MM.1S (cell line): ENCODE measurements around the gene TOR4A.

Experiments
- DNase-seq: peaks from one replicate; pipeline ENCODE4 v3.0.0-alpha.2; 2015
- H2AFZ ChIP-seq: fragments of 300-600 bp; sonication (generic); 2 replicates; pipeline ENCODE4 v1.6.0; 2016; ENCODE audit warnings: antibody characterized with exemption, low read length
- H3F3A ChIP-seq: fragments of 300-600 bp; sonication (generic); 2 replicates; pipeline ENCODE4 v1.6.1; 2016; ENCODE audit warnings: mild to moderate bottlenecking, antibody characterized with exemption, low read length, moderate library complexity, mixed read lengths; ENCODE audit not compliant: insufficient read depth
- H3K27ac ChIP-seq: fragments of 300-600 bp; sonication (generic); 2 replicates; pipeline ENCODE4 v1.5.1; 2016; ENCODE audit warnings: mild to moderate bottlenecking, low read length
- H3K27me3 ChIP-seq: fragments of 300-600 bp; sonication (generic); replicated peaks from 2 replicates; pipeline ENCODE4 v1.6.0; 2016; ENCODE audit warnings: low read length; ENCODE audit not compliant: insufficient read depth
- H3K36me3 ChIP-seq: fragments of 300-600 bp; sonication (generic); replicated peaks from 2 replicates; pipeline ENCODE4 v1.6.1; 2016; ENCODE audit warnings: mild to moderate bottlenecking, low read length, mixed read lengths; ENCODE audit not compliant: insufficient read depth
- H3K4me1 ChIP-seq: fragments of 300-600 bp; sonication (generic); 2 replicates; pipeline ENCODE4 v1.6.1; 2016; ENCODE audit warnings: low read length, mixed read lengths
- H3K4me2 ChIP-seq: fragments of 300-600 bp; sonication (generic); 2 replicates; pipeline ENCODE4 v1.6.0; 2016; ENCODE audit warnings: low read depth, low read length
- H3K4me3 ChIP-seq: fragments of 300-600 bp; sonication (generic); 2 replicates; pipeline ENCODE4 v1.5.1; 2016; ENCODE audit warnings: low read length, mixed read lengths
- H3K79me2 ChIP-seq: fragments of 300-600 bp; sonication (generic); 2 replicates; pipeline ENCODE4 v1.6.1; 2016; ENCODE audit warnings: mixed run types, low read length, mixed read lengths
- H3K9ac ChIP-seq: fragments of 300-600 bp; sonication (generic); 2 replicates; pipeline ENCODE4 v1.6.1; 2016; ENCODE audit warnings: low read length, mixed read lengths
- H3K9me2 ChIP-seq: fragments of 300-600 bp; sonication (generic); replicated peaks from 2 replicates; pipeline ENCODE4 v1.6.1; 2016; ENCODE audit warnings: mild to moderate bottlenecking, low read length, mixed read lengths; ENCODE audit not compliant: insufficient read depth
- H3K9me3 ChIP-seq: fragments of 300-600 bp; sonication (generic); replicated peaks from 2 replicates; pipeline ENCODE4 v1.6.1; 2016; ENCODE audit warnings: mild to moderate bottlenecking, low read length, mixed read lengths; ENCODE audit not compliant: insufficient read depth
- H4K20me1 ChIP-seq: fragments of 300-600 bp; sonication (generic); 2 replicates; pipeline ENCODE4 v1.6.1; 2016; ENCODE audit warnings: mild to moderate bottlenecking, low read length, moderate library complexity, mixed read lengths; ENCODE audit not compliant: insufficient read depth
- EZH2 ChIP-seq: fragments of 300-600 bp; sonication (generic); optimal IDR thresholded peaks from 2 replicates; pipeline ENCODE3; 2017; ENCODE audit warnings: low read depth, mild to moderate bottlenecking, antibody characterized with exemption, low read length, mixed read lengths
- EZH2phosphoT487 ChIP-seq: fragments of 300-600 bp; sonication (generic); IDR thresholded peaks from 2 replicates; pipeline ENCODE4 v1.6.1; 2018; ENCODE audit warnings: antibody characterized with exemption, low read length
- TF ChIP-seq, protein P1 (sequence below): fragments of 300-600 bp; sonication (generic); IDR thresholded peaks from 2 replicates; pipeline ENCODE4 v1.5.1; 2016; ENCODE audit warnings: antibody characterized with exemption, low read length, mixed read lengths

The TOR4A gene

DNA sequence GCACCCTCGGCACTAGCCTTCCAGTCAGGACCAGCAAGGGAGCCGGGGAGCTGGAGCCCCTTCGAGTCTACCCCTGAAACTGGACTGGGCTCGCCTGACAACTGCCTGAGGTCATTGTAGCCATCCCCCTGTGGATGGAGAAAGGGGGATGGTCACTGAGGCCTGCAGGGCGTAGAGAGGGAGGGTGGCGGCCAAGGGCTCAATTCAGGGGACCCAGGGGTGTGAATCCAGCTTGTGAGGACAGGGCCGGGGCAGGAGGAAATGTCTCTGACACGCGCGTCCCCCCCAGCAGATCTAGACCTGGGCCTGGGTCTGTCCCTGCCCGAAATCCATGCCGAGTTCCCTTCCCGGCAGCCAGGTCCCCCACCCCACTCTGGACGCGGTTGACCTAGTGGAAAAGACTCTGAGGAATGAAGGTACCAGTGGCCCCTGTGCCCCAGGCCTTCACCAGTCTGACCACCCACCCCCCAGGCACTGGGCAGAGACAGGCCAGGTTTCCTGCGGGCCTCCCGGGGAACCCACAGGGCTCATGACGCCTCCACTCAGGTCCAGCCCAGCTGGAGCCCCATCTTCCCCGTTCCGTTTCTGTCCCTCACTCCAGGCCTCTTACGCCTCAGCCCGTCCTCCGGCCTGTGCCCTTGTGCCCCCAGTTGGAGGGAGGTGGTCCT, 46.0 kb upstream of the TOR4A start:
- Histone ChIP-seq H3F3A (no peaks in the 10 kb centered on the region), H2AFZ (no peak overlapping the region), H3K36me3 (no peaks in the 10 kb centered on the region), H3K4me3 (no peak overlapping the region), H3K79me2 (no peaks in the 10 kb centered on the region), H3K9me3 (no peaks in the 10 kb centered on the region), H3K4me1 (0 out of 2 replicates have a peak, but pooled peaks cover 5% of the 10 kb centered on the region), H3K27ac (no peak overlapping the region), H3K27me3 (peaks cover 77% of the 10 kb centered on the region), H3K9me2 (no peaks in the 10 kb centered on the region), H4K20me1 (no peaks in the 10 kb centered on the region), H3K4me2 (no peak overlapping the region), H3K9ac (no peak overlapping the region)
- no peak for TF ChIP-seq EZH2phosphoT487
- TF ChIP-seq, protein P1, sequence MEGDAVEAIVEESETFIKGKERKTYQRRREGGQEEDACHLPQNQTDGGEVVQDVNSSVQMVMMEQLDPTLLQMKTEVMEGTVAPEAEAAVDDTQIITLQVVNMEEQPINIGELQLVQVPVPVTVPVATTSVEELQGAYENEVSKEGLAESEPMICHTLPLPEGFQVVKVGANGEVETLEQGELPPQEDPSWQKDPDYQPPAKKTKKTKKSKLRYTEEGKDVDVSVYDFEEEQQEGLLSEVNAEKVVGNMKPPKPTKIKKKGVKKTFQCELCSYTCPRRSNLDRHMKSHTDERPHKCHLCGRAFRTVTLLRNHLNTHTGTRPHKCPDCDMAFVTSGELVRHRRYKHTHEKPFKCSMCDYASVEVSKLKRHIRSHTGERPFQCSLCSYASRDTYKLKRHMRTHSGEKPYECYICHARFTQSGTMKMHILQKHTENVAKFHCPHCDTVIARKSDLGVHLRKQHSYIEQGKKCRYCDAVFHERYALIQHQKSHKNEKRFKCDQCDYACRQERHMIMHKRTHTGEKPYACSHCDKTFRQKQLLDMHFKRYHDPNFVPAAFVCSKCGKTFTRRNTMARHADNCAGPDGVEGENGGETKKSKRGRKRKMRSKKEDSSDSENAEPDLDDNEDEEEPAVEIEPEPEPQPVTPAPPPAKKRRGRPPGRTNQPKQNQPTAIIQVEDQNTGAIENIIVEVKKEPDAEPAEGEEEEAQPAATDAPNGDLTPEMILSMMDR = no peak
- no peak for TF ChIP-seq EZH2
- DNase-seq = no peak

DNA sequence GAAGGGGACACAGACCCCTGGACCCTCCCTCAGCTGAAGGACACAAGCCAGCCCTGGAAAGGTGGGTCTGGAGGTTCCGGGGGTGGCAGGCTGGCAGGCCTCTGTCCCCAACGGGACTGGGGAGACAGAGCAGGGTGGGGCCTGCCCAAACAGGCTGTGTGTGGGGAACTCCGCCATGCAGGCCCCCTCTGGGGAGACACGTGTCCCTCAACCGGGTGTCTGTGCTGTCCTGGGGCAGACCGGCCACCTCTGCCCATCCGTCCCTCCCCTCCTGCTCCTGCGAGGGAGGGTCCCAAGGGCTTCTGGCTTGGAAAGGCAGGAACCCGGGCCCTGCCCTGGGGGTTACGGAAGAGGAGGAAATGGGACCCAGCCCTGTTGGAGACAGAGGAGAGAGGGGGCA, 45.4 kb upstream of the TOR4A start:
- peaks cover 9% of the 10 kb centered on the region; the same call in 1 of the 2 replicates for H3K4me1 ChIP-seq
- no peak for TF ChIP-seq EZH2phosphoT487
- no peak for TF ChIP-seq EZH2
- TF ChIP-seq, protein P1 = no peak
- peaks cover 77% of the 10 kb centered on the region for H3K27me3 ChIP-seq
- H3K9me3 ChIP-seq = no peaks in the 10 kb centered on the region
- no peak overlapping the region for H3K9ac ChIP-seq
- no peaks in the 10 kb centered on the region for H3K79me2 ChIP-seq
- H3K36me3 ChIP-seq = no peaks in the 10 kb centered on the region
- H3F3A ChIP-seq = no peaks in the 10 kb centered on the region
- no peak for DNase-seq
- H4K20me1 ChIP-seq = no peaks in the 10 kb centered on the region
- no peak overlapping the region for H3K4me3 ChIP-seq
- H2AFZ ChIP-seq = no peak overlapping the region
- no peak overlapping the region for H3K27ac ChIP-seq
- no peak overlapping the region for H3K4me2 ChIP-seq
- no peaks in the 10 kb centered on the region for H3K9me2 ChIP-seq

DNA sequence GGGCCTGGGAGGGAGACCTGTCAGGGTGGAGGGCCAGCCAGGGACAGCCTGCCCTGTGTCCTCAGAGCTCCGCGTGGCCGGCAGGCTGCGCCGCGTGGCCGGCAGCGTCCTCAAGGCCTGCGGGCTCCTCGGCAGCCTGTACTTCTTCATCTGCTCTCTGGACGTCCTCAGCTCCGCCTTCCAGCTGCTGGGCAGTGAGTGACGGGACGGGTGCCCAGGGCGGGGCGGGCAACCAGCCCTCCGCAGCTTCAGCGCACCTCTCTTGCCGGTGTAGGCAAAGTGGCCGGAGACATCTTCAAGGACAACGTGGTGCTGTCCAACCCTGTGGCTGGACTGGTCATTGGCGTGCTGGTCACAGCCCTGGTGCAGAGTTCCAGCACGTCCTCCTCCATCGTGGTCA, 45.0 kb upstream of the TOR4A start:
- H3K27me3 ChIP-seq = peaks cover 77% of the 10 kb centered on the region

More for the DNA sequence above, 45.0 kb upstream of the TOR4A start:
- no peak overlapping the region for H3K27ac ChIP-seq
- H3K4me3 ChIP-seq = no peak overlapping the region
- H3K79me2 ChIP-seq = no peaks in the 10 kb centered on the region
- no peaks in the 10 kb centered on the region for H4K20me1 ChIP-seq
- no peak overlapping the region for H3K9ac ChIP-seq
- H2AFZ ChIP-seq = no peak overlapping the region
- no peak overlapping the region for H3K4me2 ChIP-seq
- no peaks in the 10 kb centered on the region for H3K9me2 ChIP-seq
- TF ChIP-seq, protein P1 = no peak
- TF ChIP-seq EZH2phosphoT487 (no peak), EZH2 (no peak)
- no peaks in the 10 kb centered on the region for H3F3A ChIP-seq
- no peak for DNase-seq
- peaks cover 9% of the 10 kb centered on the region; the same call in 1 of the 2 replicates for H3K4me1 ChIP-seq
- no peaks in the 10 kb centered on the region for H3K9me3 ChIP-seq
- H3K36me3 ChIP-seq = no peaks in the 10 kb centered on the region
